AG20443 (cell line): ENCODE data around the gene AR.

Source experiments
- DNase-seq: peaks from one replicate; pipeline ENCODE4 v3.0.0; 2012; ENCODE audit warnings: low spot score, mixed read lengths

AR gene

GRCh38 chrX:67725471-67725870 is 181.7 kb downstream of the AR start:
- peak; percentile 7 for DNase-seq

GRCh38 chrX:67726018-67726417 is 182.2 kb downstream of the AR start:
- DNase-seq: no peak

- no peak for DNase-seq
Measured at GRCh38 chrX:67727576-67727975, 183.8 kb downstream of the AR start.

- DNase-seq: no peak
Measured at GRCh38 chrX:67730296-67730695, 186.5 kb downstream of the AR start.

GRCh38 chrX:67731061-67731460 is 187.2 kb downstream of the AR start:
- DNase-seq: no peak

GRCh38 chrX:67732864-67733263 is 189.0 kb downstream of the AR start:
- DNase-seq: no peak

GRCh38 chrX:67734111-67734753 is 190.4 kb downstream of the AR start:
- no peak for DNase-seq

GRCh38 chrX:67749536-67749935 is 205.7 kb downstream of the AR start:
- DNase-seq: no peak

GRCh38 chrX:67750694-67751093 is 206.9 kb downstream of the AR start:
- no peak for DNase-seq

- no peak for DNase-seq
Measured at GRCh38 chrX:67759018-67759417, 215.2 kb downstream of the AR start.

- no peak for DNase-seq
Measured at GRCh38 chrX:67777148-67777547, 233.3 kb downstream of the AR start.

- DNase-seq: no peak
Measured at GRCh38 chrX:67779099-67779498, 235.3 kb downstream of the AR start.
